A673 (cell line): ENCODE measurements around the gene GALNT12.

Experiments used
- CTCF ChIP-seq: fragments of 300-800, 200-600 bp; sonication (generic); conservative IDR thresholded peaks from 2 replicates; pipeline ENCODE4 v1.5.1; 2017; ENCODE audit warnings: low read depth, mild to moderate bottlenecking, antibody characterized with exemption, low read length, moderate library complexity, mixed read lengths
- EZH2 ChIP-seq: fragments of 200-600 bp; sonication (generic); IDR thresholded peaks from 2 replicates; pipeline ENCODE4 v1.6.1; 2017; ENCODE audit warnings: borderline replicate concordance, low read depth, mild to moderate bottlenecking, mixed read lengths, antibody characterized with exemption, low read length; ENCODE audit not compliant: poor library complexity, severe bottlenecking

- TF ChIP-seq CTCF (no peak), EZH2 (no peak)
These were observed 52.5 kb downstream of the GALNT12 start for GRCh38 chr9:98859941-98860340.
